ENCODE data around the gene TTC4. TPM values are rescaled to one million over a fixed set of nuclear protein-coding genes. Genes with fewer than 3 reads are reported as not detected.

The TTC4 gene
- polyA plus RNA-seq, 1 of the 3 experiments (the other 2 are of a cell fraction) = 17.9 TPM

GRCh38 chr1:54667797-54668196 is 47.9 kb upstream of the TTC4 start:
- DNase-seq = no peak
- Histone ChIP-seq H3K27ac (ENCODE audit: low read depth in 2 of 2, low read length in 1 of 2) (no peak overlapping the region), H3K9me3 (no peaks in the 10 kb centered on the region), H3K9ac (no peak overlapping the region), H3K79me2 (ENCODE audit: insufficient read depth) (no peaks in the 10 kb centered on the region), H3K36me3 (replicated peaks in 1 of 2; ENCODE audit: control insufficient read depth in 1 of 2, insufficient read depth in 2 of 2, low read length in 1 of 2) (no peaks in the 10 kb centered on the region), H3K4me2 (no peak overlapping the region), H4K20me1 (ENCODE audit: insufficient read depth) (no peaks in the 10 kb centered on the region), H3K4me1 (ENCODE audit: control insufficient read depth in 1 of 2, insufficient read depth in 2 of 2, low read depth in 1 of 2, low read length in 1 of 2) (no peaks in the 10 kb centered on the region), H3K27me3 (ENCODE audit: insufficient read depth) (no peaks in the 10 kb centered on the region), H3F3A (replicated peaks; ENCODE audit: insufficient read depth) (no peaks in the 10 kb centered on the region), H3K9me2 (no peaks in the 10 kb centered on the region), H2AFZ (ENCODE audit: low read depth) (no peak overlapping the region), H3K4me3 (ENCODE audit: low read depth in 2 of 2, low read length in 1 of 2) (no peak overlapping the region)
- ChIA-PET CTCF (interaction anchor here (0.8 kb wide), 1 partner anchor 18 kb away, joined by 3 read pairs; no protein-coding TSS in a partner anchor), POLR2A (no interaction called here)
- WGBS (ENCODE audit: low lambda C conversion rate) = 57% methylated on average over 2 of the region's 2 CpGs
- TF ChIP-seq SIN3A (IDR thresholded peaks at IDR 0.05; ENCODE audit: borderline replicate concordance, low read depth, low read length) = no peak
- TF ChIP-seq USF1 (IDR thresholded peaks at IDR 0.05; ENCODE audit: borderline replicate concordance, low read depth) = no peak
- TF ChIP-seq RFX5 (IDR thresholded peaks at IDR 0.05; ENCODE audit: low read length) = no peak
- no peak for TF ChIP-seq POLR2AphosphoS5 (IDR thresholded peaks at IDR 0.05; ENCODE audit: low read depth, low read length)
- no peak for TF ChIP-seq CHD2 (IDR thresholded peaks at IDR 0.05; ENCODE audit: low read length, partially characterized antibody)
- no peak for TF ChIP-seq NFIC (IDR thresholded peaks at IDR 0.05; ENCODE audit: borderline replicate concordance)
- no peak for TF ChIP-seq EP300 (IDR thresholded peaks at IDR 0.05; ENCODE audit: borderline replicate concordance in 1 of 2, low read depth in 1 of 2, low read length in 1 of 2)
- TF ChIP-seq YY1 (IDR thresholded peaks at IDR 0.05; ENCODE audit: low read depth) = no peak
- TF ChIP-seq TCF12 (IDR thresholded peaks at IDR 0.05) = no peak
- no peak for TF ChIP-seq RCOR1 (IDR thresholded peaks at IDR 0.05; ENCODE audit: low read length)
- TF ChIP-seq TAF1 (IDR thresholded peaks at IDR 0.05; ENCODE audit: borderline replicate concordance, low read depth, low read length) = no peak
- TF ChIP-seq RAD21 (IDR thresholded peaks at IDR 0.05; ENCODE audit: low read length) = no peak
- no peak for TF ChIP-seq MAX (IDR thresholded peaks at IDR 0.05; ENCODE audit: low read depth)
- no peak for TF ChIP-seq GABPA (IDR thresholded peaks at IDR 0.05; ENCODE audit: low read depth)
- no peak for TF ChIP-seq RXRA (IDR thresholded peaks at IDR 0.05; ENCODE audit: borderline replicate concordance, low read depth)
- no peak for TF ChIP-seq PBX3 (IDR thresholded peaks at IDR 0.05)
- TF ChIP-seq CTCF (IDR thresholded peaks at IDR 0.05) = no peak
